ENCODE data around the gene SNX1.

SNX1 gene

GRCh38 chr15:64187396-64188191 is 91.8 kb downstream of the SNX1 start:
- no peak for DNase-seq (ENCODE audit: low read depth in 2 of 2)
- TF ChIP-seq CTCF (IDR thresholded peaks at IDR 0.05; ENCODE audit: low read depth, low read length): no peak

More at GRCh38 chr15:64187396-64188191, 91.8 kb downstream of the SNX1 start:
- H3K4me3 ChIP-seq (replicated peaks in 1 of 2; ENCODE audit: low read depth in 2 of 2, low read length in 2 of 2): no peak overlapping the region

Data from cardiac fibroblast (primary cell).